Stimulated activated CD8-positive, alpha-beta memory T cell treated with anti-CD3 and anti-CD28 coated beads, Interleukin-4, amount 100 ng/mL, for 48 hours (primary cell): ENCODE data around the gene CD36.

Experiments
- DNase-seq: peaks from one replicate; pipeline ENCODE4 v3.0.0-alpha.2; 2020

CD36 gene

GRCh38 chr7:80708123-80708522 is 69.7 kb downstream of the CD36 start:
- DNase-seq: no peak

DNA sequence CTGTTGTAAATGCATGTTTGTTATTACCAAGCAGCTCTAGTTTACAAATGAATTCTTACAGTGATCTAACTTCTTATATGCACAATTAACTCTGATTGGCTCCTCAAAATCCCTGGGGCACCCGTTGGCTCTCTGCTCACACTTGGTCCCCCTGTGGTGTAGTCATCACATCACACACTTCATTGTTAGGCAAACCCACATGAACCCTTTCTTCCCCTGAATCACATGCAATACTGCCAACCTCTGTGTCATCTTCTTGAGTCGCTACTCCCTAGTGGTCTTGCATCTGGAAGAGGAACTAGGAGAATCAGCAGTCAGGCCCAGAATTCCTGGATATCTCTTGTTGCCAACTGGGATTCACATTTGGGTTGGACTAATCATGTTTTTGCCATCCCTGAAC is 73.1 kb downstream of the CD36 start:
- DNase-seq: no peak

- DNase-seq: no peak
These were observed 80.8 kb downstream of the CD36 start for GRCh38 chr7:80719261-80719660.

DNA sequence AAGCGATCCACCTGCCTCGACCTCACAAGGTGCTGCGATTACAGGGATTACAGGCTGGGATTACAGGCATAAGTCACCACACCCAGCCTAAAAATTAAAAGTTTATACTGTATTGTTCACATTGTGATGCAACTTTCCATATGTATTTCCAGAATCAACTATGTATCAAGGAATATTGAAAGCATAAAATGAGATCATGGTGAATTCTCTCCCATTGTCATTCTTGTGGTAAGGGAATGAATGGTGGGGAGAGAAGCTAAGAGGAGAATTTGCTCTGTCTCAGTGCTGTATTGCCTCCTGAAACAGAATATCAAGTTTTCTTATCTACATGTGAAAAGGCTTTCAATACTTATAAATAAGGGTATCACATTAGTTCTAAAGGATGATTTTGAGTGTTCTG is 81.7 kb downstream of the CD36 start:
- no peak for DNase-seq

DNA sequence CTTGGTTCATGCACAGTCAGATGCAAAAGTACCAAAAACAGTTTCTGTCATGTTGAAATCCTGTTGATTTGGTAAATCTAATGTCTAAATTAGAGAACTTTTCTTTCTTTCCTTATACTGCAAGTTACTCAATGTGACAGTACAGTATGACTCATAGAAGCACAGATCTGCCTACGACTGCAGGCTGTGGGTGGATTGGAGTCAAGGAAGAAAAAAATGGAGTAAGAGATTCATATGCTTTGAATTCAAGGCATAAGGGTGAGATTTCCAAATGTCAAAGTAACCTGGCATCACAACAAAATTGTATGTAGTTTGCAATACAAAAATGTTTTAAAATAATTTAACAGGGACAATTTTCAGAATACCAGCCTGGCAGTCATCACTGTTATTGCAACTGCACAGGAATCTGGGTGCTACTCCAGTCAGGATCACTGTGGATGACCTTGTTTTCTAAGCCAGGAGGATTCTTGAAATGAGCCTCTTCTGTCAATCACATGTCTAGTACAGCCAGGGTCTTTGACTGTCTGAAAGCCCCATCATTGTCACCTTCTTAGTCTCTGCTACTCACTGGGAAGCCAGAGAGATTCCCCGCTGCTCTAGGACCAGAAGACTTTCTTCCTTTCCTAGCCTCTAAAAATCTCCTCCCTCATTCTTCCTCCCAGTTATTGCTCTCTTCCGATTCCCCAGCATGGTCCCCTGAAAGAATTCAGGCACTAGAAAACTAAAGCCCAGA is 83.6 kb downstream of the CD36 start:
- no peak for DNase-seq

DNA sequence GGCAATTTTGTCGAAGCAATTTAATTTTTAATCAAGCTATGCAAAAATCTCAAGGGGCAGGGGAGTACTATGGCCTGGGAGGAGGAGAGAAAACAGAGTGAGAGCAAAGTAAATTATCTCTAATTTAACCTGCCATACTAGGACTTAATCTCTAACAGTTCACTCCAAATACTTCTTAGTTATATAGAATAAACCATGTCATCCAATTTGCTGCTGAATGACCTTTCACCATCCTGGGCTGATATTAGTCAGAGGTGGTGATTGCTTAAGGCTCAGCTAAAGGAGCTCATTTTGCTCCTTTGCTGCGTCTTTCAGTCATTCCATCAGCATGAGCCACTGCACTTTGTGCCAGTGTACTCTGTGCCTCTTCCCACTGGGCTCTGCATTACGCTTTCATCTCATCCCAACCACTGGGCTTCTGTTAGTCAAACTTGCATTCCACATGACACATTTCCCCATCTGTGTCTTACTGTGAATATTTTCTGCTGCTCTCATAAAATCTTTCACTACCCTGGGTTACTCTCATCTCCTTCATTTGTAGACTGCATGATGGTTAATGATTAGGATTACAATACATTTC is 84.3 kb downstream of the CD36 start:
- DNase-seq: no peak

GRCh38 chr7:80724249-80724871 is 85.9 kb downstream of the CD36 start:
- no peak for DNase-seq

GRCh38 chr7:80725181-80725611 is 86.8 kb downstream of the CD36 start:
- no peak for DNase-seq
